ENCODE results near the gene PPT2.

PPT2 gene

GRCh38 chr6:32152769-32153563 lies 975 bp upstream of the PPT2 start:
- no peak for DNase-seq

- DNase-seq: peak; percentile 13 to 38 (median 22)
Observed at GRCh38 chr6:32154514-32155161, 697 bp downstream of the PPT2 start.

GRCh38 chr6:32156891-32157290 lies 3.0 kb downstream of the PPT2 start:
- no peak for DNase-seq

- no peak for DNase-seq
Observed at GRCh38 chr6:32158052-32158451, 4.1 kb downstream of the PPT2 start.

DNA sequence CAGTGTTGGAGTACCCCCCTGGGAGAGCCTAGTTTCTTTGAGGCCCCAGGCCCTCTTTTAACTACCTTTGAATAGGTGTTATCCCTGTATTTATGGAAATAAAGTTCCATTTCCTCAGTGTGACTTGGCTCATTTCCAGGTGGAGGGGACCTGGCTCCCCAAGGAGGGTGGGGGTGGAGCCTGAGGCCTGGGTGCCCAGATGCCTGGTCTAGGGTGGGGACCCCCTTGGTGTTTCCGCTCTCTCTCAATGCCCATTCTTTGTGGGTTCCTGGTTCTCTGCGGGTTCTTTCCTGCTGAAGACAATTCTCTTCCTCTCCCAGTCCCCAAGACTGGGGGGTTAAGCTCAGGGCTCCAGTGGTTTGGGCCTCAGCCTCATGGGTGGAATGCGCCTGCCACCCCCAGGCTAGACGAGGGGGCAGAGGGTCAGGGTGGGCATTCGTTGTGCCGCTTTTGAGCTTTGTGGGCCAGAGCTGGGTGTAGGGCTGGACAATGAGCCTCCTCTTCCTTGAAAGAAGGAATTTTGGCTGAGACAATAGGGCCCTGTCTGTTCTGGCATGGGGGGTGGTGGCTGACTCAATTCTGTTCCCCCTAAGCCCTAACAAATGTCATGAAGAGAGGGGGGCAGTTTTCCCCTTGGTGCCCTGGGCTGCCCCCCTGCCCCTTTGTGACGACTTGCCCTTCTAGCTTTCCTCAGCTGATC lies 9.8 kb downstream of the PPT2 start:
- no peak for DNase-seq

DNA sequence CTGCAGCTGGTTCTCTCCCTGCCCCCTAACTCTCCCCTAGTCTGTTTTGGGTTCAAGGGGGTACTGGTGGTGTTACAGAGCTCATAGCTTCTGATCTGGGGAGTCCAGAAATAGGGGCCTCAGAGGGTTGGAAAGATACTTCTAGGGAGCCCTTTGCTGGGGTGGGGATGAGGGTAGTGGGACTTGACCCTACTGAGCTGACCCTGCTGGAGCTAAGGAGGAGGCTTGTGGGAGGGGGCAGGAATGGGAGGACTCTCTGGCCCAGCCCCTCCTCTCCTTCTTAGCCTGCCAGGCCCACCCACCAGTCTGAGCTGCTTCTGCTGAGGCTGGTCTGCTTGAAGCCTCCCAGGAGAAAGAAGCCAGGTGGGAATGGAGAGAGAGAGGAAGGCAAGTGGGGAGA lies 10.4 kb downstream of the PPT2 start, which contains the start of gene EGFL8:
Gene EGFL8, plus strand, starts transcription at position 301 of the 400 bp plus-strand sequence. CDS start 1,571 bp downstream, outside the sequence.
- DNase-seq: no peak

DNA sequence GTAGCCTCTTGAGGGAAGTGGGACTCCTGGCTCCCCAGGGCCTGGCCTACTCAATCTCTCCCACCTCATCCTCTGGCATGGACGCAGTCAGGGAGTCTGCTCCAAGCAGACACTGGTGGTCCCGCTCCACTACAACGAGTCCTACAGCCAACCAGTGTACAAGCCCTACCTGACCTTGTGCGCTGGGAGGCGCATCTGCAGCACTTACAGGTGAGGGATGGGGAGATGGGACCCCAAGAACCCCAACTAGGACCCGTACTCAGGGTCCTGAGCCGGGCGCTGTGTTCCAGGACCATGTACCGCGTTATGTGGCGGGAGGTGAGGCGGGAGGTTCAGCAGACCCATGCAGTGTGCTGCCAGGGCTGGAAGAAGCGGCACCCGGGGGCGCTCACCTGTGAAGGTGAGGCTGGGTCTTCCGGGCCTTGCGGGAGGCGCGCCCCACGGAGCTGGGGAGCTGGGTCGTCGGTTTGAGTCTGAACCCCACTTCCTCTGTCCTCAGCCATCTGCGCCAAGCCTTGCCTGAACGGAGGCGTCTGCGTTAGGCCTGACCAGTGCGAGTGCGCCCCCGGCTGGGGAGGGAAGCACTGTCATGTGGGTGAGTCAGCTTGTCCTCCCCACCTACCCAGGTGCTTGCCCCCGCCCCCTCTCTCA lies 12.6 kb downstream of the PPT2 start:
- DNase-seq: no peak

DNA sequence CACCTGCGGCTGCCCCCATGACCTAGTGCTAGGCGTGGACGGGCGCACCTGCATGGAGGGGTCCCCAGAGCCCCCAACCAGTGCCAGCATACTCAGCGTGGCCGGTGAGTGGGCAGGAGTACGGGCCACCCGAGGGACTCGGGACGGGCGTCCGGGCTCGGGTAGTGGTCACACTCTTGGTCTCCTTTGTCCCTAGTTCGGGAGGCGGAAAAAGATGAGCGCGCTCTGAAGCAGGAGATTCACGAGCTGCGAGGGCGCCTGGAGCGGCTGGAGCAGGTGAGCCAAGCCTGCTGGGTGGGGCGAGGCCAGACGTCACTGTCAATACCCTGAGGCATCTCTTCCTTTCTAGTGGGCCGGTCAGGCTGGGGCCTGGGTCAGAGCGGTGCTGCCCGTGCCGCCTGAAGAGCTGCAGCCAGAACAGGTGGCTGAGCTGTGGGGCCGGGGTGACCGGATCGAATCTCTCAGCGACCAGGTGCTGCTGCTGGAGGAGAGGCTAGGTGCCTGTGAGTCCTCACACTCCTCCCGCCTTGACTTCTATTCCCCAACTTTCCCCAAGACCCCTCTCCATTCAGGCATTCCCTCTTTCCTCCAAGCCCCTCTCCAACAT lies 13.3 kb downstream of the PPT2 start:
- no peak for DNase-seq

GRCh38 chr6:32167761-32168262 lies 13.9 kb downstream of the PPT2 start:
- no peak for DNase-seq

DNA sequence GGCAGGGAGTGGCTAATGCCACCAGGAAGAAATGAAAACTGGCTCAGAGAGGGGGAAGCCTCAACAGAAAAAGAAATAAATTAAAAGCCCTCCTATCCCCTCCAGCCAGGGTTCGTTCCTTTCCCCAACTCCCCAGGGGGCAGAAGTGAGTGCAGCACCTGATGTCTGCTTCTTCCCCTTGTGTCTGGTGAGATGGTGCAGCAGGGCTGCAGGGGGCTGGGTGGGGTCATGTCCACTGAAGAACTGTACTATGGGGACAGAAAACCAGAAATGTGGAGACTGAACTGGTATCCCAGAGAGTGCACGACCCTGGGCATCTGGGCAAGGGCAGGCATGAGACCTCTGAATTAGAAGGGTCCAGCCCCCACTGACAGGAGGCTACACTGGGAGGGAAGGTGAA lies 14.4 kb downstream of the PPT2 start:
- DNase-seq: no peak

DNA sequence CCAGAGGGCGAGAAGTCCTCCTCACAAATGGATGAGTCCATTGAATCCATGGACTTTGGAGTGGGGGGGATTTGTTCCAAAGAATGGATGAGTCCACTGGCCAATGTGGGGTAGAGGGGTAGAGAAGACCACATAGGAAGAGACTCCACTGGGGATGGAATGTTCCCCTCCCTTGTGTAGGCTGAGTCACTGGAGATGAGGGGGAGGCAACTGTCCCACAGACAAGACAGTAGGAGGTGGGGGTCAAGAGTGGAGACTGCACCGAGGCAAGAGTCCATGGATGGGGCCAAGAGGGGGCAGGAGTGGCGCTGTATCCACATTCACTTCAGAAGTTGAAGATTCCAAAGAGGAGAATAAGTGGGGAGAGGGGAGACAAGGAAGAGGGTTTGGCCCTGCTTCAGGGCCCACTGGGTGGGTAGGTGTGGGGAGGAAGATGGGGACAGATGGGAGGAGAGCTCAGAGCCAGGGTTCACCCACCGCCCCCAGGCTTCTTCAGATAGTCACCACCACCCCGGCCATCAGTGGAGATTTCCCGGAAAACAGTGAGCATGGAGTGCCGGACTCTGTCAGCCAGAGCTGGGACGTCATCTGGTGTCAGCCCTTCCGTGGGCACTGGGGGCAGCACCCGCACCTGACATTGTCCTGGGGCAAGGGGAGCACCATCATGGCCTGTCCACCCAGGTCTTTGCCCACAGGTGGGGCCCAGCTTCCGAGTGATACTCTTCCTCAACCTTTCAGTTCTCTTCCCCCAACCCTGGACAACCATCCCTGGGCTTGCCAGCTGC lies 15.1 kb downstream of the PPT2 start:
- DNase-seq: no peak

DNA sequence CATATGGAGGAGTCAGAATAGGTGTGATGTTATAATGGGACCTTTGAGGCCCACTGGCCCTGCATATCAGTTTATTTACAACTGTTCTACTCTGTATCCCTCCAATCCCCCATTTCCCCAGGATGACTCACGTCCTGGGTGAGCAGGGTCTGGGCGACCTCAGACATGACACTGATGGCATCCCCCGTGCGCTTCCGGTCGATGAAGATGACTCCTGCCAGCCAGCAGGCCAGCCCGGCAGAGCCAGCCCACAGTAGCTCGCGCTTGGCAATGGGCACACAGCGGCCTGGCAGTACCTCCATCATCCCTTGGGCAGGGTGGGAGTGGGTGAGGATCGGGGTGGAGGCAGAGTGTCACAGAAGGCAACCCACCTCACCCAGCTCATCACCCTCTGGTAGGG lies 16.4 kb downstream of the PPT2 start:
- no peak for DNase-seq

DNA sequence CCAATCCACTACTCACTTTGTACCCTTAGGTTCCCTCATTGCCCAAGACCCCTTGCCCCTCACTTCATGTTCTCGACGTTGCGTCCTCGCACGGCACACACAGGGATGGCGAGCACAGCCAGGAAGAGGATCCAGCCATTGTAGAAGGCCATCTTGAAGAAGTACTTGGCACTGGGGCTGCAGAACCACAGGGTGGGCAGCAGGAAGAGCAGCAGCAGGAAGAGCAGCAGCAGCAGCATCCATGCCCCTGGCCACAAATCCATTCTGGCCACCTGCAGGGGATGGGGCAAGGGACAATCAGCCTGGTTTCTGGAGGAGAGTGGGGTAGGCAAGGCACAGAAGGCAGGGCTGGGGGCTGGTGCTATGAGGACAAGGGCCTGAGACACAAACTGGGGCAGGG lies 17.3 kb downstream of the PPT2 start:
- no peak for DNase-seq

GRCh38 chr6:32173051-32173727 lies 19.2 kb downstream of the PPT2 start:
- DNase-seq: no peak

DNA sequence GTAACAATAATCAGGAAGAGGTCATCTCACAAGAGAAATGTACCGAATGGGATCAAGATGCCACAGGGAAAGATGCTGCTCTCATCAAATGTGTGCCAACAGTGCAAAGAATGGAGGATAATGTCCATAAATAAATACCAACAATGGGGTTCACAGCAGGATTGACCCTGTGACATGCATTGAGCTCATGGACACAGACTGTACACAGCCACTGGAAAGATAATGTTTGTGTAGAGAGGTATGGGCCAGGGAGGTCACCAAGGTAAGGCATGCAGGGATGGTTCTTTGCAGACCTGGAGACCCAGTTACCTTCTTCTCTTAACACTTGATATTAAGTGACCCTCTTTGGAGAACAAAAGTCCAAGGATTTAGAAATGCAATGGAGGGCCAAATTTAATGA lies 20.5 kb downstream of the PPT2 start:
- DNase-seq: no peak

GRCh38 chr6:32175322-32175710 lies 21.4 kb downstream of the PPT2 start:
- DNase-seq: no peak

DNA sequence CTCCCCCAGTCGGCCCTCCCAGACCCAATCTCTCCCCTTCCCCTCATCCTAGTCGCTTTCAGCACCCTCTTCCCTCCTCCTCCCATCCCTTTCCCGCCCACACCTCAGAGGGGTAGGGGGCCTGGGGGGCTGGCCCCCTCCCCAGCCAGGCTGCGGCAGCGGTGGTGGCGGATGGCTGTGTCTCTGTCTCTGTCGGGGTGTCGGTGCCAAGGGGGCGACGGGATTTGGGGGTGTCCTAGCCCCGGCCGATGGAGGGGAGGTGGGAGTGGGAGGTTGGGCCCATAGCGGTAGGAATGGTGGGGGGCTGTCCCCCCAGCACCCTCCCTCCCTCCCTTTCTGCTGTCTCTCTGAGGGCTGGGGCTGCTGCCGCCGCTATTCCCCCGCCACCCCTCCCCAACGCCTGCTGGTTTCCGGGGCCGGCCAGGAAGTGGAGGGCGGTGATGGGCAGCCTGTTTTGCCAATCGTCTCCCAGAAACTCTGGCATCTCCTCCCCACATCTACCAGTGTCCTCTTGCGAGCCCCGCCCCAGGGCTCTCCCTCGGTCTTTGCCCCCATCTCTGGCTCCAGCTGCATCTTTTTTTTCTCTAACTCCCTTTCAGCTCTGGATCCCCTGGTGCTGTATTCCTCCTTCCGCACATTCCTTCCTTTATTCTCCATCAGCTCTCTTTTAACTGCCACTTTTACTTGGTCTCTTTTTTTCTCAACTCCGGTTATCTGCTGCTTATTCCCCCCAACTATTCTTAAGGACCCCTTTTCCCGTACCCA lies 22.0 kb downstream of the PPT2 start, which contains the start of gene AGPAT1:
Gene AGPAT1, minus strand, starts transcription at position 374 of the 765 bp plus-strand sequence. CDS start 4,588 bp downstream, outside the sequence.
- DNase-seq: peak; percentile 86 to 94 (median 90)

DNA sequence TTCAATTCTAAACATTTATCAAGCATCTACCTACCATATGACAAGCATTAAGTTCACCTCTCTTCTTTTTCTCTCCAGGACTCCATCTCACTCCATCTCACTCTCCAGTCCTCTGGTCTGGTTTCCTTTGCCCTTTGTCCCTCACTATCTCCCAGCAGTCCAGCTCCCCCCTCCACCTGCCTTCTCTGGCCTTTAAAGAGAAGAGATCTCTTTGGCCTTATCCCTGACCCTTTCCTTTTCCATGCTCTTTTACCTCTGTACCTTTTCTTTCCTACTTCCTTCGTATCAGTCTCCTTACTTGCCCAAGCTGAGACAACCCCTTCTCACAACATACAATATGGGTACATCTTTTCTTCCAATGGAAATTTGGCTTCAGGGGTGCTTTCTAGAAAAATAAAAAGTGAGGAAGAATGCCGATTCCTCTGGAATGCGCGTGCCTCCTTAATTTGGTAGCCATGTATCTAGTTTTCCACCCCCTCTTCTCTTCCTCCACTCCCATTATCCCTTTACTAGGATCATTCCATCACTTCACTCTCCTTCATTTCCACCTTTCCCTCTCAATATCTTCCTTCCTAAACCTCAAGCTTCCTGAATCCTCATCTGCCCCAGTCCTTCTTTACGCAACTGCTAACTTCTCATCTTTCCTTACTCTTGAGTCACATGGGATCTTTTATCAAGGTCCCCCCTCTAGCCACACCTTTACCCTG lies 22.7 kb downstream of the PPT2 start:
- DNase-seq: no peak

DNA sequence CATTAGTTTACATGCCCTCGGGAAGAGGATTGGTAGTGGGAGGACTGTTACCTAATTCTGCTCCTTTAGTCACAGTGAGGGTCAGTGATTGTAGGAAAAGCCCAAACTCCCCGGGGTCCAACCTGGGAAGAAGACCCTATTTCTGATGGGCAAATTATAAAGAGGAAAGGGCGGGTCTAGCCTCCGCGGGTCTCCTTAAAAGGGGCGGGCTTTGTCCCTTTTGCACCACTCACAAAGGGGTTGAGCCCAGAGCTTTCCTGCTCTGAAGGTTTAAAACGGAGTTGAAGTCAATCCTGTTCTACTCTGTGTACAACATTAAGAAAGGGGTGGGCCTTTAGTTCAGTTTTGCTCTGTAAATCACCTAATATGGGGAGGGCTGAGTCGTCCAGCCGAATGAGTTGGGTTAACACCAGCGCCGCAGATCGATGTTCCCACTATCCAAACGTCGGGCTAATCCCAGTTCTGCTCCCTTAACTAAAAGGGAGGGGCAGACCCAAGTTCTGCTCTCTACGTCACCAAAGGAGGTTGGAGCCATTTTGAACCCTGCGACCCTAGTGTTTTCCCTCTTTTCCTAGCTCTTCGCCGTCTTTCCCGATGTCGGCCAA lies 23.3 kb downstream of the PPT2 start:
- DNase-seq: no peak

Measured in activated CD4-positive, CD25-positive, alpha-beta regulatory T cell (primary cell).